Activated CD8-positive, alpha-beta T cell treated with anti-CD3 and anti-CD28 coated beads for 36 hours (primary cell): ENCODE measurements around the gene LSM12. TPM values are rescaled to one million over a fixed set of nuclear protein-coding genes. Genes with fewer than 3 reads are reported as not detected.
A peak's percentile ranks its signal among the peaks of the same experiment; 100 is the strongest.

Experiments
- ATAC-seq: fragments of 200-7000 bp; cut with Tn5 transposase; one replicate; pipeline ENCODE4 v1.10.0; 2021; ENCODE audit warnings: mild to moderate bottlenecking, moderate library complexity
- CTCF ChIA-PET: fragments of 350-600 bp; sonication (Branson Sonifier 250); formaldehyde crosslinking; loops from one replicate; lab custom pipeline; 2021; ENCODE audit warnings: antibody characterized with exemption; lab: Charles Lee
- POLR2A ChIA-PET: fragments of 350-600 bp; sonication (Branson Sonifier 250); formaldehyde crosslinking; loops from one replicate; lab custom pipeline; 2021; ENCODE audit warnings: antibody characterized with exemption; lab: Charles Lee
- DNase-seq: peaks from one replicate; pipeline ENCODE4 v3.0.0-alpha.2; 2020
- H3K27ac Mint-ChIP-seq: one replicate; pipeline ENCODE4 v1.8.0; 2021; ENCODE audit warnings: mild to moderate bottlenecking, mixed read lengths
- H3K27me3 Mint-ChIP-seq: one replicate; pipeline ENCODE4 v1.8.0; 2021; ENCODE audit warnings: mixed read lengths
- H3K36me3 Mint-ChIP-seq: one replicate; pipeline ENCODE4 v1.8.0; 2021; ENCODE audit warnings: low read depth, mixed read lengths
- H3K4me1 Mint-ChIP-seq: one replicate; pipeline ENCODE4 v1.8.0; 2021; ENCODE audit warnings: low read depth, mixed read lengths
- H3K4me3 Mint-ChIP-seq: one replicate; pipeline ENCODE4 v1.8.0; 2021; ENCODE audit warnings: mild to moderate bottlenecking, moderate library complexity, mixed read lengths
- H3K9me3 Mint-ChIP-seq: one replicate; pipeline ENCODE4 v1.8.0; 2021; ENCODE audit warnings: mixed read lengths
- intact Hi-C: fragments of 100-400 bp; cut with micrococcal nuclease; formaldehyde crosslinking; loops from one replicate; pipeline ENCODE4 v1.10.0; 2022
- total RNA-seq, 2 experiments: library from RNA; stranded (reverse); gene quantifications; one replicate each; pipeline ENCODE4 v1.2.3, GENCODE V29; 2021
- TF ChIP-seq, protein P1 (sequence below): fragments of 200-600 bp; IDR thresholded peaks from one replicate; pipeline ENCODE4 v1.8.0; 2022; ENCODE audit warnings: antibody characterized with exemption, mild to moderate bottlenecking

The LSM12 gene
- total RNA-seq, 2 experiments from 2014 or later = 104 to 110 TPM

DNA sequence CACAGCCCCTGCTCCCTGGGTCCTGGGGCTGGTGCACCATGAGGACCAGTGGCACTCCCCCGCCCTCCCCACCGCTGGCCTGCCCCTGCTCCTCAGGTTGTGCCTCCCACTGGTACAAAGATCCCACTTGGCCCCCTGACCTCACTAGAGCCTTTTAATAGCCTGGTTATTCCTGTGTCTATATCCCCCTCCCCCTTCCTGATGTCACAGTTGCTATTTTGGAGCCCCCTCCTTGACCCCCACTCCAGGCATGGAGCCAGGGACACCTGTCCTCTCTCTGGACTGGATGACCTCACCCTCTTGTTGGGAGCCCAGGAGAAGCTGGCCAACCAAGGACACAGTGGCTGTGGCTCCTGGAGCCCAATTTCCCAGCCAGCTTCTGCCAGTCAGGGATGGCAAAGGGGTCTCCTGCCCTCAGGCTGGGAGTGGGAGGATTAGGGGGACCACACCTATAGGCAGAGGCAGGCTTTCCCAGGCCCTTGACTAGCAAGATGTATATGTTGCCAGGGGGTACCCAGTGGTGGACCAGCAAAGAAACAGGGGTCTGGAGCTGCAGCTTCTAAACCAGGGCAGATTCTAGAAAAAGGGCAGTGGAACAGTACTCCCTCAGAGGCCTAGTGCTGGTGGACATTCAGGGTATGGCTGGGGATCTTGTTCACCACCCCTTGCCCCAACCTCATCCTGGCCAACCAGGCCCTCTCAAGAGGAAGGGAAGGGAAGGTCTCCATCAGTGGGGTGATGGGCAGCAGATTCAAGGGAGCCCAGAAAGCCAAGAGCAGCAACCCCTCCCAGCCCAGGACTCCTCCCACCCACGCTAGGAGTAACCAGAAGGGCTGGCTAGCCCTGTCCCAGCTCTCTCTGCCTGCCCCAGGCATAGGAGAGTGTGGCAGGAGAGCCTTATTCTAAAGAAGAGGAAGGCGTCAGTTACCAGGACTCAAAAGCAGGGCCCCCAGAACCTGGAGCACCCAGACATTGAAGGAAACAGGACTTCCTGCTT lies 46.1 kb upstream of the LSM12 start:
- H3K27ac Mint-ChIP-seq = no peak overlapping the region
- POLR2A ChIA-PET = interaction anchor here (0.6 to 1.9 kb wide), 6 partner anchors 9 to 236 kb away, joined by 3 to 7 read pairs (median 4); no protein-coding TSS in a partner anchor
- DNase-seq (no peak), ATAC-seq (no peak)
- H3K36me3 Mint-ChIP-seq = no peaks in the 10 kb centered on the region
- no peaks in the 10 kb centered on the region for H3K9me3 Mint-ChIP-seq
- peaks cover 9% of the 10 kb centered on the region for H3K4me1 Mint-ChIP-seq
- no peaks in the 10 kb centered on the region for H3K27me3 Mint-ChIP-seq
- CTCF ChIA-PET = interaction anchor here (0.9 to 1.5 kb wide), 3 partner anchors 10 to 56 kb away, joined by 3 to 5 read pairs (median 3); no protein-coding TSS in a partner anchor
- TF ChIP-seq, protein P1, sequence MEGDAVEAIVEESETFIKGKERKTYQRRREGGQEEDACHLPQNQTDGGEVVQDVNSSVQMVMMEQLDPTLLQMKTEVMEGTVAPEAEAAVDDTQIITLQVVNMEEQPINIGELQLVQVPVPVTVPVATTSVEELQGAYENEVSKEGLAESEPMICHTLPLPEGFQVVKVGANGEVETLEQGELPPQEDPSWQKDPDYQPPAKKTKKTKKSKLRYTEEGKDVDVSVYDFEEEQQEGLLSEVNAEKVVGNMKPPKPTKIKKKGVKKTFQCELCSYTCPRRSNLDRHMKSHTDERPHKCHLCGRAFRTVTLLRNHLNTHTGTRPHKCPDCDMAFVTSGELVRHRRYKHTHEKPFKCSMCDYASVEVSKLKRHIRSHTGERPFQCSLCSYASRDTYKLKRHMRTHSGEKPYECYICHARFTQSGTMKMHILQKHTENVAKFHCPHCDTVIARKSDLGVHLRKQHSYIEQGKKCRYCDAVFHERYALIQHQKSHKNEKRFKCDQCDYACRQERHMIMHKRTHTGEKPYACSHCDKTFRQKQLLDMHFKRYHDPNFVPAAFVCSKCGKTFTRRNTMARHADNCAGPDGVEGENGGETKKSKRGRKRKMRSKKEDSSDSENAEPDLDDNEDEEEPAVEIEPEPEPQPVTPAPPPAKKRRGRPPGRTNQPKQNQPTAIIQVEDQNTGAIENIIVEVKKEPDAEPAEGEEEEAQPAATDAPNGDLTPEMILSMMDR = no peak
- no peak overlapping the region for H3K4me3 Mint-ChIP-seq
- intact Hi-C loops = no loop called here

DNA sequence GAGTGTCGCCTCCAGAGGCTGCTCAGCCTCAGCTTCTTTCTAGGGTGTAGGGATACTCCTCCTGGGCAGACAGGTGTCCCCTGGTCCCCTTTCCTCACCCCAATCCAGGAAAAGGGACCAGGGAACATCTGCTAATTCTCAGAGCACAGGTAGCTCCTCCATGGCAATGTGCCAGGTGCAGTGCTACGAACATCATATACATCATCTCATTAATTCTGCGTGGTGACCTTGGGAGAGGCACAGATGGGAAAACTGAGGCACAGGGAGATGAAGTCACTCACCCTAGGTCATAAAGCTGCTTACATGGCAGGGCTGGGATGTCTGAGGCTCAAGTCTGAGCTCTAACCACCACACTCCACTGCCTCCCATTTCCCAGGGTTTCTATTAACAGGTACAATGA lies 45.3 kb upstream of the LSM12 start:
- no peak overlapping the region for H3K4me3 Mint-ChIP-seq
- no peaks in the 10 kb centered on the region for H3K27me3 Mint-ChIP-seq
- H3K9me3 Mint-ChIP-seq = no peaks in the 10 kb centered on the region
- peak overlapping the region; percentile 58 for H3K27ac Mint-ChIP-seq
- intact Hi-C loops = no loop called here
- ATAC-seq (no peak), DNase-seq (no peak)
- TF ChIP-seq, protein P1 = no peak
- ChIA-PET CTCF (interaction anchor here (0.7 to 1.5 kb wide), 5 partner anchors 10 to 57 kb away, joined by 3 to 5 read pairs (median 4); partner anchors contain the start of gene HDAC5), POLR2A (interaction anchor here (0.6 to 1.9 kb wide), 6 partner anchors 8 to 236 kb away, joined by 3 to 7 read pairs (median 3); no protein-coding TSS in a partner anchor)
- H3K4me1 Mint-ChIP-seq = peaks cover 9% of the 10 kb centered on the region
- H3K36me3 Mint-ChIP-seq = no peaks in the 10 kb centered on the region

DNA sequence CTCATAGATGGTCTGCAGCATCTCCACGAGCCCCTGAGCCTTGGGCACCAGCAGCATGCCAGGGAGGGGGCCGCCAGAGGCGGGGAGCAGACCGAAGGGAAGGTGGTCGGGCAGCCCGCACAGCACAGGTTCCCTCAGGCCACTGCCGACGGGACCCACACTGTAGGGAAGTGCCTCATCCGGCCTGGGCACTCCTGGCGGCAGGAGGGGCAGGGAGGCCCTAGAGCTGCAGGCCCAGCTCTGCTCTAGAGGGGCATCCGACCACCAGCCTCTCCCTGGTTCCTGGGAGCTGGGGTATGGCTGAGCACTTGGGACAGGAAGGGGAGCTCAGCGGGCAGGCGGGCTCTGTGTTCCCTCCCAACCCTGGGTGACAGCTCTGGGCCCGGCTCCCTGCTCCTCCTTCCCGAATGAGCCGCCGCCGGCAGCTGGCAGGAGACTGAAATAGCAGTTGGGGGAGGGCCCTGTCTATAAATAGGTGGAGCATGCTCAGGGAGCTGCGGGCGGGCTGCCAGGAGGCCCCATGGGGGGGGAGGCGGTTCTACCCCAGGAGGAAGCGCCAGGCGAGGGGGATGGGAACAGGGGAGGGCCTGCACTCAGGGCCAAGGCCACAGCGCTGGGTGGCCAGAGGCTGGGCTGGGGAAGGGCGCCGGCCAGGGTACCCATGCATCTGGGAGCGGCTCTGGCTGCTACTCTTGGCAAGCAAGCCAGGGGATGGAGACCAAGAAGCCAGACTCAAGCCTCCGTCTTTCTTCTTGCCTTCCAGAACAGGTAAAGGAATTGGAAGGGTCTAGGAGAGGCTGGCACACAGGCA lies 44.6 kb upstream of the LSM12 start:
- TF ChIP-seq, protein P1 = no peak
- POLR2A ChIA-PET = interaction anchor here (0.7 to 1.9 kb wide), 3 partner anchors 9 to 99 kb away, joined by 3 to 7 read pairs (median 3); no protein-coding TSS in a partner anchor
- Mint-ChIP-seq H3K9me3 (no peaks in the 10 kb centered on the region), H3K36me3 (no peaks in the 10 kb centered on the region), H3K4me1 (peaks cover 9% of the 10 kb centered on the region), H3K27ac (no peak overlapping the region), H3K4me3 (peak overlapping the region; percentile 57), H3K27me3 (no peaks in the 10 kb centered on the region)
- CTCF ChIA-PET = interaction anchor here (0.7 to 1.5 kb wide), 5 partner anchors 11 to 57 kb away, joined by 3 to 5 read pairs (median 4); partner anchors contain the start of gene HDAC5
- ATAC-seq (peak; percentile 93), DNase-seq (peak; percentile 86)
- intact Hi-C loops = no loop called here

DNA sequence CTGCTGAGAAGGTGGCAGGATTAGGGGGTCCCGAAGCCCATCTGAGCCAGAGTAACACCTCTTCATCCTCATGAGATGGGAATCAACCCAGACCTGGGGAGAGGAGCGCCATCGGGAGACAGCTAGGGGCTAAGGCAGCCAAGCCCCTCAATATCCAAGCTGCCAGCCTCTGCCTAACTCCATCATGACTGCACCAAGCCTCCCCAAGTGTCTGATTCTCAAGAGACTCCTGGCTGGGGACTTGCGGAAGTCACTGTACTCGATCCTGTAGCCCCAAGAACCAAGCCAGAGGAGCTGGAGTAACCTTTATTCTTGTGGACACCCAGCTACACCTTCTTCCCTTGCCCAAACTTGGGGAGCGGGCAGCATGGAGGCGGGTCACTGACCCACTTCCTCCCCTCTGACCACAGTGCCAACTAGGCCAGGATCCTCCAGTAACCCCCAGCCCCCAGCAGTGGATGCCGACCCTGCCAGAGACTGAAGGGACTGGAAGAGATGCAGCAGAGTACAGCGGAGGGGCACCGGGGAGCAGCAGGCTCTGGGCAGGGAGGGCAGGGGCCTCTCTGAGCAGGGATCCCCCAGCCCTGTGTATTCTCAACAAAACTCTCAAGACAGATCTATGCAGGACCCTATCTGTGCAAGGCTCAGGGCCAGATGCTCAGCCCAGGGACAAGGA lies 43.7 kb upstream of the LSM12 start:
- no peaks in the 10 kb centered on the region for H3K36me3 Mint-ChIP-seq
- no peaks in the 10 kb centered on the region for H3K9me3 Mint-ChIP-seq
- H3K4me1 Mint-ChIP-seq = peaks cover 9% of the 10 kb centered on the region
- H3K27me3 Mint-ChIP-seq = no peaks in the 10 kb centered on the region
- POLR2A ChIA-PET = no interaction called here
- TF ChIP-seq, protein P1 = no peak
- no peak overlapping the region for H3K4me3 Mint-ChIP-seq
- DNase-seq = no peak
- intact Hi-C loops = no loop called here
- CTCF ChIA-PET = interaction anchor here (1.5 kb wide), 1 partner anchor 13 kb away, joined by 4 read pairs; the partner anchor contains the start of gene HDAC5
- H3K27ac Mint-ChIP-seq = no peak overlapping the region
- no peak for ATAC-seq
